ENCODE results near the gene ANGPTL1.

ANGPTL1 gene

GRCh38 chr1:178818416-178818815 is 52.5 kb downstream of the ANGPTL1 start:
- Histone ChIP-seq H3K27ac (no peak overlapping the region), H3K9ac (no peak overlapping the region), H3K4me1 (ENCODE audit: low read depth, poor library complexity, severe bottlenecking) (peaks cover 1% of the 10 kb centered on the region), H3K4me3 (IDR thresholded peaks at IDR 0.05; ENCODE audit: insufficient read depth, low read depth, low read length) (no peak overlapping the region), H4K20me1 (ENCODE audit: insufficient read depth) (no peaks in the 10 kb centered on the region), H3K79me2 (ENCODE audit: insufficient read depth, low read depth) (no peaks in the 10 kb centered on the region), H3K27me3 (ENCODE audit: insufficient read depth, low read depth) (no peaks in the 10 kb centered on the region), H3K36me3 (ENCODE audit: insufficient read depth) (no peaks in the 10 kb centered on the region), H3K4me2 (no peak overlapping the region), H2AFZ (ENCODE audit: low read depth) (no peak overlapping the region)
- no peak for TF ChIP-seq CTCF (conservative IDR thresholded peaks at IDR 0.05; ENCODE audit: low read depth, low read length)

GRCh38 chr1:178810585-178810984 is 60.3 kb downstream of the ANGPTL1 start:
- Histone ChIP-seq H4K20me1 (ENCODE audit: insufficient read depth) (no peaks in the 10 kb centered on the region), H3K9ac (no peak overlapping the region), H3K4me1 (ENCODE audit: low read depth, poor library complexity, severe bottlenecking) (peaks cover 9% of the 10 kb centered on the region), H3K27me3 (ENCODE audit: insufficient read depth, low read depth) (no peaks in the 10 kb centered on the region), H3K79me2 (ENCODE audit: insufficient read depth, low read depth) (no peaks in the 10 kb centered on the region), H2AFZ (ENCODE audit: low read depth) (no peak overlapping the region), H3K4me2 (no peak overlapping the region), H3K36me3 (ENCODE audit: insufficient read depth) (no peaks in the 10 kb centered on the region), H3K4me3 (IDR thresholded peaks at IDR 0.05; ENCODE audit: insufficient read depth, low read depth, low read length) (no peak overlapping the region), H3K27ac (no peak overlapping the region)
- no peak for TF ChIP-seq CTCF (conservative IDR thresholded peaks at IDR 0.05; ENCODE audit: low read depth, low read length)

- no peaks in the 10 kb centered on the region for H3K36me3 ChIP-seq (ENCODE audit: insufficient read depth)
- no peaks in the 10 kb centered on the region for H3K79me2 ChIP-seq (ENCODE audit: insufficient read depth, low read depth)
- no peak overlapping the region for H3K4me2 ChIP-seq
- H4K20me1 ChIP-seq (ENCODE audit: insufficient read depth) = no peaks in the 10 kb centered on the region
- no peak overlapping the region for H3K4me3 ChIP-seq (IDR thresholded peaks at IDR 0.05; ENCODE audit: insufficient read depth, low read depth, low read length)
- peaks cover 9% of the 10 kb centered on the region for H3K4me1 ChIP-seq (ENCODE audit: low read depth, poor library complexity, severe bottlenecking)
- no peak overlapping the region for H3K27ac ChIP-seq
- H3K27me3 ChIP-seq (ENCODE audit: insufficient read depth, low read depth) = no peaks in the 10 kb centered on the region
- no peak for TF ChIP-seq CTCF (conservative IDR thresholded peaks at IDR 0.05; ENCODE audit: low read depth, low read length)
- no peak overlapping the region for H2AFZ ChIP-seq (ENCODE audit: low read depth)
- H3K9ac ChIP-seq = no peak overlapping the region
Measured at GRCh38 chr1:178808529-178808928, 62.3 kb downstream of the ANGPTL1 start.

- Histone ChIP-seq H3K79me2 (ENCODE audit: insufficient read depth, low read depth) (no peaks in the 10 kb centered on the region), H4K20me1 (ENCODE audit: insufficient read depth) (no peaks in the 10 kb centered on the region), H3K4me3 (IDR thresholded peaks at IDR 0.05; ENCODE audit: insufficient read depth, low read depth, low read length) (no peak overlapping the region), H3K9ac (no peak overlapping the region), H3K4me1 (ENCODE audit: low read depth, poor library complexity, severe bottlenecking) (no peaks in the 10 kb centered on the region), H3K36me3 (ENCODE audit: insufficient read depth) (no peaks in the 10 kb centered on the region), H2AFZ (ENCODE audit: low read depth) (no peak overlapping the region), H3K27ac (no peak overlapping the region), H3K27me3 (ENCODE audit: insufficient read depth, low read depth) (no peaks in the 10 kb centered on the region), H3K4me2 (no peak overlapping the region)
- no peak for TF ChIP-seq CTCF (conservative IDR thresholded peaks at IDR 0.05; ENCODE audit: low read depth, low read length)
Measured at GRCh38 chr1:178806665-178807300, 64.1 kb downstream of the ANGPTL1 start.

Measured in KMS-11 (cell line).